Measurements from ENCODE around the gene YJEFN3.
A peak's percentile ranks its signal among the peaks of the same experiment; 100 is the strongest.

The YJEFN3 gene

DNA sequence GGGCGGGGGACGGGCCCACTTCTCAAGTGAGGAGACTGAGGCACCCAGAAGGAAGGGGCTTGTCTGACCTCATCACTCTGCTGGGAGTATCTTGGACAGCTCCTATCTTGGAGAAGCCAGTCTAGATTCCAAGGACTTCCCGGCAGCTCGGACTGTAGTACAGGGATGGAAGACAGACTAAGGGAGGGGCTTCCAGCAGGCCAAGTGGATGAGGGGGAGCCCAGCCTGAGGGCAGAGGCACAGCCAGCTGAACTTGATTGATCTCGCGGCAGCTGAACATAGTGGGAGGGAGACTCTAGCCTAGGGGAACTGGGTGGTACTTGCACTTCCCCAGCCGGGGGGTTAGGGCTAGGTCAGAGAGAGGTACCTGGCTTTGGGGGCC is 10.1 kb downstream of the YJEFN3 start:
- DNase-seq (ENCODE audit: low read depth), result no peak

DNA sequence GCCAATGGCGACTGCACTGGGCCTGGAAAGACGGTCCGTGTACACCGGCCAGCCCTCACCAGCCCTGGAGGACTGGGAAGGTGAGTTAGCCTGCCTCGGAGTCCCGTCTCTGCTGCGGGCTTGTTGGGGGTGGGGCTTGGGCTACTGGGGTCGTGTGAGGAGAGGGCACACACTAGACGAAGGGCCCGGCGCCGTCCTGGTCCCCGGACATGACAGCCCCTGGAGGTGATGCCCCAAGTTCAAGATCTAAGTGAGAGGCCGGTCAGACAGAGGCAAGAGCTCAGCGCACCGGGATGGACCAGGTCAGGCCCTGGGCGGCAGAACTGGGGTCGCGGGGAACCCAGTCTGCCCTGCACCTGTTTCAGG is 11.0 kb downstream of the YJEFN3 start:
- DNase-seq (ENCODE audit: low read depth), result no peak

DNA sequence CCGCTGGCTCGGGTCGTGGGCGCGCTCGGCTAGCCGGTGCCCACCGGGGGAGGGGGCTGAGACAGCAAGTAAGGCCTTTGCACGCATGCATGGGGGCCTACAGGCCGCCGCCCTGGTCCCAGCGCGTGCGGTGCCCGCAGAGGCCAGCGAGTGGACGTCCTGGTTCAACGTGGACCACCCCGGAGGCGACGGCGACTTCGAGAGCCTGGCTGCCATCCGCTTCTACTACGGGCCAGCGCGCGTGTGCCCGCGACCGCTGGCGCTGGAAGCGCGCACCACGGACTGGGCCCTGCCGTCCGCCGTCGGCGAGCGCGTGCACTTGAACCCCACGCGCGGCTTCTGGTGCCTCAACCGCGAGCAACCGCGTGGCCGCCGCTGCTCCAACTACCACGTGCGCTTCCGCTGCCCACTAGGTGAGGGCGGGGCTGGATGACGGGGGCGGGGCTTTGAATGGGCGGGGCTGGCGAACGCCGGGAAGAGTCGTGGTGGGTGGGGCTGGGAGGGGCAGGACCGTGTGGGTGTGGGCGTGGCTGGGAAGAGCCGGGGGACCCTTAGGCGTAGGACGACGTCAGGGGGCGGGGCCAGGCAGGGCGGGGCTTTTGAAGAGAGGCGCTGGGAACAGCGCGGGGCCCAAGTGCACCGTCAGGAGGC is 11.5 kb downstream of the YJEFN3 start:
- DNase-seq (ENCODE audit: low read depth), result peak; percentile 63

DNA sequence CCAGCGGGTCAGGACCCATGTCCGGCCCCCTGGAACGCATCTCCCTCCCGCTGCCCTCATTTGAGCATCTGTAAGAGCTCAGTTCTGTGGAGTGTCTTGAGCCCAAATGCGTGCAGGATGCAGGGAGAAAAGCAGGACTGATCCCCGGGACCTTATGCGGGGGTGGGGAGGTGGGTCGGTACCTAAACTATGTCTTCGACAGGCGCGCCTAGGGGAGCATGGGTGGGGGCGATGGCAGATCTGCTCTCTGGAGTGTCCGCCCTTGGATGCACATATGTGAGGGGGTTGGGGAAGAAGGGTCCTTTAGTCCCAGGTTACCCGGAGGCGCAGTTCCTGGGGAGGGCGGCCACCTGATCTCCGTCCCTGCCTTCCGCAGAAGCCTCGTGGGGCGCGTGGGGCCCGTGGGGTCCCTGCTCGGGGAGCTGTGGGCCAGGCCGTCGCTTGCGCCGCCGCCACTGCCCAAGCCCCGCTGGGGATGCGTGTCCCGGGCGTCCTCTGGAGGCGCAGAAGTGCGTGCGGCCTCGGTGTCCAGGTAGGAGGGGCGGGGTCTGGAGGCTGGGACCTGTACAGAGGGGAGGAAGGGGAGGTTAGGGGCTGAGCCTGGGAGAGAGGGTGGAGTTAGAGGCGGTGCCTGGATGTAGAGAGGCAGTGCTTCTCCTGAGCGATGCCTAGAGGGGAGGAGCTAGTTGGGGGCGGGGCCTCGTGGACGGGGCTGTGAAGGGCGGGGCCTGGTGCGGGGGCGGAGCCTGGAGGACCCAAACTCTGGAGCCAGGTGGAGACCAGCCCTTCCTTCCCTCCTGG is 12.2 kb downstream of the YJEFN3 start:
- peak; percentile 67 for DNase-seq (ENCODE audit: low read depth)

DNA sequence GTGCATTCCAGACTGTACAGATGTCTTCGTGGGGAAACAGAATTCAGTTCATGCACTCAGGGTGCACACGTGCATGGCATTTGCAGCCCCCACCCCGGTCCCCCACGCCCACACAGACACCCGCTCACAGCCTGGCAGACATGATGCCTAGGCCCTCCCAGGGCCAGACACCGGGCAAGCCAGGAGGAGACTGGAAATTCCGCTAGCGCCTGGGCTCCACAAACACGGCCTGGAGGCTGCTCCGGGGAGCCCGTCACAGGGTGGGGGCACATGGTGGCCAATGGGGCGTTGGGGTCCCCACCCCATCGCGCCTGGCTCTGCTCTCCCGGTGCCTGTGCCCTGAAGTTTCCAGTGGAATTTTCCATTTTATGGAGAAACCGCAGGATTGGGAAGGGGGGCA is 12.9 kb downstream of the YJEFN3 start:
- DNase-seq (ENCODE audit: low read depth), result no peak

DNA sequence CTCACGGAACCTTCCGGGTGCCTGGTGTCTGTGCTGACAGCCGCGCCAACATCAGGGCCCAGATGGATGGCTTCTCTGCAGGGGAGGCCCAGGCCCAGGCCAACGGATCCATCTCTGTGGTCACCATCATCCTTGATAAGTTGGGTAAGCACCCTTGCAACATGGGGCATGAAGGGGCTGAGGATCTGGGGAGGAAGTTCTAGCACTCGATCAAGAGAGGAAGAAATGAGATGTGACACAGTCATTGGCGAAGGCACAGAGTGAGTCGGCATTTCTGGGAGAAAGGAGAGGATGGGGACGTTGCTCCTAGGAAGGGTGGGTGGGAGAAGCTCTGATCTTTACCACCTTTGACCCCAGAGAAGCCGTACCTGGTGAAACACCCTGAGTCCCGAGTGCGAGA is 13.8 kb downstream of the YJEFN3 start:
- no peak for DNase-seq (ENCODE audit: low read depth)

DNA sequence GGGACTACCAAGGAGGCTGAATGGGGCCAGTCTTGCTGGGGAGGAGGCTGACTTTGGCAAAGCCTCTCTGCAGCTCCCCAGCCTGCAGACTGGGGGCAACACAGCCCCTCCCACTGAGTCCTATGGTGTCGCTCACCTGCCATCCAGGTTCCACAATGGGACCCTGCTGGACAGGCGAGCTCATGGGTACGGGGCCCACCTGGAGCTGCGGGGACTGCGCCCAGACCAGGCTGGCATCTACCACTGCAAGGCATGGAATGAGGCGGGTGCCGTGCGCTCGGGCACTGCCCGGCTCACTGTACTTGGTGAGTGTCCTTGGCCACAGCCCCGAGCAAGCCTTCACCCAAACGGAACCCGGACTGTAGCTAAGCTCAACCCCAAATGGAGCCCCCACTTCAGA is 14.4 kb downstream of the YJEFN3 start:
- no peak for DNase-seq (ENCODE audit: low read depth)

DNA sequence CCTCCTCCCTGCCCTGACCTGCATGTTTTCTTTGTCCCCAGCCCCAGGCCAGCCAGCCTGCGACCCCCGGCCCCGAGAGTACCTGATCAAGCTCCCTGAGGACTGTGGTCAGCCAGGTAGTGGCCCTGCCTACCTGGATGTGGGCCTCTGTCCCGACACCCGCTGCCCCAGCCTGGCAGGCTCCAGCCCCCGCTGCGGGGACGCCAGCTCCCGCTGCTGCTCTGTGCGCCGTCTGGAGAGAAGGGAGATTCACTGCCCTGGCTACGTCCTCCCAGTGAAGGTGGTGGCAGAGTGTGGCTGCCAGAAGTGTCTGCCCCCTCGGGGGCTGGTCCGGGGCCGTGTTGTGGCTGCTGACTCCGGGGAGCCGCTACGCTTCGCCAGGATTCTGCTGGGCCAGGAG is 14.9 kb downstream of the YJEFN3 start:
- no peak for DNase-seq (ENCODE audit: low read depth)

DNA sequence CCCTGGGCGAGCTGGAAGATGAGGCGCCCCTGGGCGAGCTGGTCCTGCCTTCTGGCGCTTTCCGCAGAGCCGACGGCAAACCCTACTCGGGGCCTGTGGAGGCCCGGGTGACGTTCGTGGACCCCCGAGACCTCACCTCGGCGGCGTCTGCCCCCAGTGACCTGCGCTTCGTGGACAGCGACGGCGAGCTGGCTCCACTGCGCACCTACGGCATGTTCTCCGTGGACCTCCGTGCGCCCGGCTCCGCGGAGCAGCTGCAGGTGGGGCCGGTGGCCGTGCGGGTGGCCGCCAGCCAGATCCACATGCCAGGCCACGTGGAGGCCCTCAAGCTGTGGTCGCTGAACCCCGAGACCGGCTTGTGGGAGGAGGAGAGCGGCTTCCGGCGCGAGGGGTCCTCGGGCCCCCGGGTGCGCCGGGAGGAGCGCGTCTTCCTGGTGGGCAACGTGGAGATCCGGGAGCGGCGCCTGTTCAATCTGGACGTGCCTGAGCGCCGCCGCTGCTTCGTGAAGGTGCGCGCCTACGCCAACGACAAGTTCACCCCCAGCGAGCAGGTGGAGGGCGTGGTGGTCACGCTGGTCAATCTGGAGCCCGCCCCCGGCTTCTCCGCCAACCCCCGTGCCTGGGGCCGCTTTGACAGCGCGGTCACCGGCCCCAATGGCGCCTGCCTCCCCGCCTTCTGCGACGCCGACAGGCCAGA is 15.7 kb downstream of the YJEFN3 start:
- no peak for DNase-seq (ENCODE audit: low read depth)

DNA sequence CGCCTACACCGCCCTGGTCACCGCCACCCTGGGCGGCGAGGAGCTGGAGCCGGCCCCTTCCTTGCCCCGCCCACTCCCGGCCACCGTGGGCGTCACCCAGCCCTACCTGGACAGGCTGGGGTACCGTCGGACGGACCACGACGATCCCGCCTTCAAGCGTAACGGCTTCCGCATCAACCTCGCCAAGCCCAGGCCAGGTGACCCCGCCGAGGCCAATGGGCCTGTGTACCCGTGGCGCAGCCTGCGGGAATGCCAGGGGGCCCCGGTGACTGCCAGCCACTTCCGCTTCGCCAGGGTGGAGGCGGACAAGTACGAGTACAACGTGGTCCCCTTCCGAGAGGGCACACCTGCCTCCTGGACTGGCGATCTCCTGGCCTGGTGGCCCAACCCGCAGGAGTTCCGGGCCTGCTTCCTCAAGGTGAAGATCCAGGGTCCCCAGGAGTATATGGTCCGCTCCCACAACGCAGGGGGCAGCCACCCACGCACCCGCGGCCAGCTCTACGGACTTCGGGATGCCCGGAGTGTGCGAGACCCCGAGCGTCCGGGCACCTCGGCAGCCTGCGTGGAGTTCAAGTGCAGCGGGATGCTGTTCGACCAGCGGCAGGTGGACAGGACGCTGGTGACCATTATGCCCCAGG is 16.4 kb downstream of the YJEFN3 start:
- no peak for DNase-seq (ENCODE audit: low read depth)

DNA sequence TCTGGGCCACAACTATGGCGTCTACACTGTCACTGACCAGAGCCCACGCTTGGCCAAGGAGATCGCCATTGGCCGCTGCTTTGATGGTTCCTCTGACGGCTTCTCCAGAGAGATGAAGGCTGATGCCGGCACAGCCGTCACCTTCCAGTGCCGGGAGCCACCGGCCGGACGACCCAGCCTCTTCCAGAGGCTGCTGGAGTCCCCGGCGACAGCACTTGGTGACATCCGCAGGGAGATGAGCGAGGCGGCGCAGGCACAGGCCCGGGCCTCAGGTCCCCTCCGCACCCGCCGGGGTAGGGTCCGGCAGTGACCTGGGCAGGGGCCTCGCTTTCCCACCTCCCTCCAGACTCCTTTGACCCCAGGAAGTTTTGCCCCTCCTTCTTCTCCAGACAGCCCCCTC is 17.0 kb downstream of the YJEFN3 start:
- no peak for DNase-seq (ENCODE audit: low read depth)

DNA sequence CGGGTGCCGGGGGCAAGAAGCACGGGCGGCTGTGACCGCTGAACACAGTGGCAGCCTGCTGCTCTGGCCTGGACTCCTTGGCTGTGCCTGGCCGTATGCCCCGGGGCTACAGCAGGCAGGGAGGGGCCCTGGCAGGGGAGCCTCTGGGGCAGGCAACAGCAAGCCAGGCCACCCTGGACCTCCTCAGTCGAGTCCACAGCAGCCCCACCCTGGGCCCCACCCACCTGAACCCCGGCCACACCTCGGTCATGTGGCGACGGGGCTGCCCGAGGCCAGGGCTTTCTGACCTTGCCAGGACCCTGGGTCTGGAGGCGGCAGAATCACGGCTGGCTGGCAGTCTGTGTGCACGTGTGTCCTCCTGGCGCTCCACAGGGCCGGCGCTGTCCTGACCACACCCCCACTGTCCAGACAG is 18.0 kb downstream of the YJEFN3 start:
- no peak for DNase-seq (ENCODE audit: low read depth)

DNA sequence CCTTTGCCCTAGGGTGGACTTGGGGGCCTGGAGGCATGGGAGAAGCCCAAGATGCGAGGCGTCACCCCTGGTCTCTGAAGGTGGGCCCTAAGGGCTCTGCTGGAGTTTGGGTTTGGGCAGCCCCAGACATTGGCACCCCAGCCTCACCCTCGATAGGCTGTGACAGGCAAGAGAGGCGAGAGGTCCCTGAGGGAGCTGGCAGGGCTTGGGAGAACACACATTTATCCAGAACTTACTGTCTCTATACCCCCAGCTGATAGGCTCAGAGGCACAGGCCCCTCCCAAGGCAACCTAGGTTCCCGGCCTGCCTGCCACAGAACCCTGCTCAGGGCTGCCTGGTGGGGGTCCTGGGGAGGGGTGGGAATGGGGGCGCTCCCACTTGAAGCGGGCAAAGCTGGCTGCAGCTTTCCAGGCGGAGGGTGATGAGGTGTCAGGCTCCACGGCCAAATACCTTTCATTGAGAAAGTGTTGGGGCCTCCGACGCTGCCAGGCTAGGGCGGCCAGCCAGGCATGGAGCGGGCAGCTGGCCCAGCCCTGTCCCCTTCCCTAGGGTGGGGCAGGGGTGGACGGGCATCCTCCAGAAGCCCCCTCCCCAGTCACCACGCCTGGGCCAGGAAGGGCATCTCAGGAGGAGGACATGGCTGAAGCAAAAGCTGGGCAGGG is 19.1 kb downstream of the YJEFN3 start:
- DNase-seq (ENCODE audit: low read depth), result no peak

DNA sequence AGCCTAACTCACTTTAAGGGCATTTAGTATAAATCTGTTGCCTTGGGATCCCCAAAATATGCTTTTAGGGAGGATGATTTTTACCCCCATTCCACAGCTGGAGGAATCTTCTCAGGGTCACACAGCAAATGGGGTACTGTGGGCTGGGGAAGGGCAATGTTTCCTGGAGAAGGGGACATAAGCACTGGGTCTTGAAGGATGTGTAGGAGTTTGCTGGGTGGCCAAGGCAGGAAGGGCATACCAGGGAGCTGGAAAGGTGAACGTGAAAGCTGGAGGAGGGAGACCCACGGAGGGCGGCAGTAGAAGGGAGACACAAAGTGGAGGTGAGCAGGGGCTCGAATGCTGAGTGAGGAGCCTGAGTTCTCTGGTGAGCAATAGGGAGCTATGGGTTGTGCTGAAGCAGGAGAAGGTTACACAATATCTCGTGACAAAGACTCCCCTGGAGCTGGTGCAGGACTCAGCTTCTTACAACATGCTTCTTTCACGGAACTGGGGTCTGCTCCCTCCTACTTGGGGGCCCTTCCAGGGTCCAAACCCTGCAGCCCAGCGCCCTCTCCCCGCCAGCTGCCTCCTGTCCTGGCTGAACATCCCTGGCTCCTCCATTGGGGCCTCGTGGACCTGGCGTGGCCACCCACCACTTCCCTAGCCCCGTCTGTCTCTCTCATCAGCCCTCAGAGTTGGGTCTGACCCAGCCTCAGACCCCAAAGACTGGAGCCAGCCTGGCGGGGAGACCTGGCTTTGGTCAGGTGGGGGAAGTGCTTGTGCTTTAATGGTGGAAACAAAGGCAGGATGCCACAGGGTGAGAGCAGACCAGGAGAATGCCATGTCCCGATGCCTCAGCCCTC is 20.4 kb downstream of the YJEFN3 start:
- DNase-seq (ENCODE audit: low read depth), result no peak

DNA sequence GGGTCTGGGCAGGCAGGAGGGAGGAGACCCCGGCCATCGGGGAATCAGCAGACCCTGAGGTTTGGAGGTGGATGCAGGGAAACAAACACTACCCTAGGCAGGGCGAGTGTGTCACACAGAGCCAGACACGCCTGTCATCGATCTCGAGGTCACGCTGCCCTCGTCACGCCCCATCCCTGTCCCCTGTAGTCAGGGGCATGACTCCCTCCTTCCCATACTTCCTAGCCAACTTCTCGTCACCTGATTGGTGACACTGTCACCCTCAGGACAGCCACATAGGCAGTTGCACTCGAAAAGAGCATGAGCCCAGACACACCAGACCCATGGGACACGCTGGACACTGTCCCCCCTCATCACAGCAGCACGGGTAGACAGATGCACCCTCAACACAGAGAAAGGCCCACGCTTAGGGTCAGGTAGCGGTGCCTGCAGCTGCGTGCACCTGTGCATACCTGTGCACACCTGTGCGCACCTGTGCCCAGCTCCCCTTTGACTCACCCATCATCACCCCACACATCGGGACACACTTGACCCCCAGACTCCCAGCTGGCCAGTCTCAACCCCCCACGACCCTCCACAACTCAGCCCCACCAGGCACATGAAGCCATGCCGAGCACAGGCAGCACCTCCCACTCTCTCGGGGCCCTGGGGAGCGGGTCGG is 21.2 kb downstream of the YJEFN3 start:
- DNase-seq (ENCODE audit: low read depth), result no peak

DNA sequence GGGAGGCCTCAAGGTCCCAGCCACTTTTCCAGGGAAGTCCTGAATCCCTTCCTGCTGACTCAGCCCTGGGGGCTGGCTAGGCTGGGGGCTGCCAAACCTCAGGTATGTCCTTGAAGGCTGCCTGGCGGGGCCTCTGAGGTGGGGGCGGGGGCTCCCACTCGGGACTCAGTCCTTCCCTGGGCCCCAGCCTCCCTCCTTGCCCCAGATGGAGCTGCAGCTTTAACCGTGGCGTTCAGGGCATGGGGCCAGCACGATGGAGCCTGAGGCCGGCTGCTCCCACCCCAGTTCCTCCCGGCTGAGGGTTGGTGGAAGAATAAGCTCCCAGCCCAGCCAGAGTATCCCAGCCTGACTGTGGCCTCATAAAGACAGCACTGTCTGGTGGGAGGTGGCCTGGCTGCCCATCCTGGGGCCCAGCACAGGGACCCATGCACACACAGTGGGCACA is 21.8 kb downstream of the YJEFN3 start:
- no peak for DNase-seq (ENCODE audit: low read depth)

DNA sequence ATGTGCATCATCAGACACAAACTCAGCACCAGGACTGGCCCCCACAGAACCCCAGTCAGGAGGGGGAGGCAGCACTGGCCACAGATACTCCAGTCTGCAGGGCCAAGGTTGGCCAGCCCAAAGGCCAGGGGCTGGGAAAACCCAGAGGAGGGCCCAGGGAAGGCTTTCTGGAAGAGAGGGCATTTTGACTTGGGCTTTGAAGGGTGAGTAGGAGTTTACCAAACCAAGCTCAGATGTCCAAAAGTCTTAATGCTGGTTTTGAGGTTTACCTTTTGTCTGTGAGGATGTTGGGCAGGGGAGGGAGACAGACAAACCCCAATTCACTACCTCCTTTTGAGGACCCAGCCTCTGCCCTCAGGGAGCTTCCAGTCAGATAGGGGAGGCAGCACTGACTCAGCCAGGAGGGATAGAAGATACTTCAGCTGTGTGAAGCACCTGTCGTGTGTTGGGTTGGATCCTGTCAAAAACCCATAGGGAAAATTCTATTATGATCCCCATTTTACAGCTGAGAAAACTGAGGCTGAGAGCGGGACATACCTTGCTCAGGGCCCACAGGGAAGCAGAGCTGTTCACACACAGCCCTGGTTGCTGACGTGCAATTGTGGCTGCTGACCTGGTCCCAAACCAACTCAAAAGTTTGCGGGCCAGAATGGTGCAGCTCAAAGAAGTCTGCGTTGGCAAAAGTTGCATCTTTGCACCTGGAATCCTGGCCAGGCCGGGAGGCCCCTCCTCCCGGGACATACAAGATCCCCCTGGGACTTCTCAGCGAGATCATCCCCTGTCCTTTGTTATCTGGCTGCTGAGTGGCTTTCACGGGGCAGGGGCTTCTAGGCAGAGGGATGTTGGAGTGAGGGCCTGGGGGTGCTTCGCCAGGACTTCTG is 22.5 kb downstream of the YJEFN3 start:
- DNase-seq (ENCODE audit: low read depth), result no peak

DNA sequence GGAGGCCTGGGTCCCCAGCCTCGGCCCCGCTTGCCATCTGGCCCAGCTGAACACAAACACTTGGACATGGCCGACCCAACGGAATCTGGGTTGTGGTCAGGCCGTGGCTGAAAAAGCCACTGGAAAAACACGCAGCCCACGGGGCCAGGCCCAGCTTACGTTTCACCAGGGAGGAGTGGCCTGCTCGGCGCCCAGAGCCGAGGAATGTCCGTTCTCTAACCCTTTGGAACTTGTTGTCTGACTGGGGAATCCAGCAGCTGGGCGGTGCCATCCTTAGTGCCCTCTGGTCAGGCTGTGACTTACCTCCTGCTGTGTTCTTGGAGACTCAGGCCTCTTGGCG is 23.1 kb downstream of the YJEFN3 start:
- DNase-seq (ENCODE audit: low read depth), result no peak

DNA sequence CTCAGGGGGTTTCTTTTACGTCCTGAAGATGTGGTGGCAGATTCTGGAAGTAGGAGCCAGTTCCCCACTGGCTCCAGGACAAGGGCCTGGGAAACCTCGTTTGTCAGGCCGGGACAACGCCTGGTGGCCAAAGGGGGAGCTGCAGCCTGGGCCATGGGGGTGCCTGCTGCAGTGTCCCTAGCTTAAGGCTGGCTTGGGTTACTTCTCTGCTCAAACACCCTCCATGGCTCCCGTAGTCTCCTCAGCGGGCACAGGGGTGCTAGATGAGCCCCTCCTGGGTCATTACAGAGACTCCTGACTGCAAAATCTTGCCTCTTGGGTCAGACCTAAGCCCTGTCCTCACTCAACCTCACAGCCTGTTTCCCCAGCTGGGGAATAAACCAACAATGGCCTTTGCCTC is 24.1 kb downstream of the YJEFN3 start:
- DNase-seq (ENCODE audit: low read depth), result no peak

DNA sequence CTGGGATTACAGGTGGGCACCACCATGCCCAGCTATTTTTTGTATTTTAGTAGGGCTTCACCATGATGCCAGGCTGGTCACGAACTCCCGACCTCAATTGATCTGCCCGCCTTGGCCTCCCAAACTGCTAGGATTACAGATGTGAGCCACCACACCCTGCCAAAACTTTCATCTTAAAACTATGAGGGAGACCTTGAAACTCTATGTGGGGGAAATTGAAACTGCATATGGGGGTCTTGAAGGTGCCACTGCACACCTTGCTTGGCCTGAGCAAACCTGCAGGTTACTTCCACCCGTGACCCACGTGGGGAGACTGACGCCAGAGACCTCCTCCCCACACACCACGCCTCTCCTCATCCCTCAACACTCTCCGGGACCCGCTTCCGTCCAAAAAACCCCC is 25.0 kb downstream of the YJEFN3 start:
- DNase-seq (ENCODE audit: low read depth), result no peak
